ELR (cell line): ENCODE measurements around the gene AP3B2.

Source experiments
- DNase-seq: peaks from one replicate; pipeline ENCODE4 v3.0.0-alpha.2; 2015; ENCODE audit warnings: low read depth

Gene AP3B2

GRCh38 chr15:82692171-82692570, 17.5 kb downstream of the AP3B2 start:
- no peak for DNase-seq

DNA sequence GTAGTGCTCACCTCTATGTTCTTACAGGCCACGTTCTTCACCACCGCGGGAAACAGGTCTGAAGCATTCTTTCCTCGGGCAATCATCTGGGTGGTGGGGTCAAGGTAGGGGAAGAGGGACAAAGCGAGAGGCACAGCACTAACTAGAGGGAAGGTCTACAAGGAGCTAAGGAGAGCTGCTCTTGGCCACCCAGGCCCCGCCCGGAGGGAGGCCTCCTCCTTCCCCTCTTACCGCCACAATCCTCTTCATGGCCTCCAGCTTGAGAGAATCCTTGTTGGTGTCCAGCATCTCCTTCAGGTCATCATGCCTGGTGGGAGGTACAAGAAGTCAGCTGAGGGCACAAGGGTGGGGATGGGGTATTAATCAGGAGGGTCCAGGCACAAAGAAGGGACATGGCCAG, 20.5 kb downstream of the AP3B2 start:
- DNase-seq = no peak

DNA sequence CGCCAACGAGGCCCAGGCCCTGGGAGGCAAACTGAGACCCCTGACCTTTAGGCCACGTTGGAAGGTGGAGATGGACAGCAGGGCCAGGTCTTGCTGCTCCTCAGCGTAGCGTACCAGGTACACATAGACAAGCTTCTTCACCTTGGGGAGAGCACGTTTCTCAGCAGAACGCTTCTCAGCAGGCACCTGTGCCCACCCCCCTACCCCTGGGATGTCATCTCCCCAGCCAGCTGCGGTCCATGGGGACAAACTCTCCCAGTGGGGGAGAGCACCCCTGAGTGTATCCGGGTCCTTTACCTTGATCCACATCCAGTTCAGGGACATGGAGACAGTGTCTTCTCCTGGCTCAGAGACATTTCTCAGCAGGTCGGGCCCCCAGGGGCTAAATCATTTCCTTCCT, 21.0 kb downstream of the AP3B2 start:
- no peak for DNase-seq

GRCh38 chr15:82681371-82681770, 28.3 kb downstream of the AP3B2 start:
- DNase-seq = no peak

GRCh38 chr15:82680200-82681102, 29.2 kb downstream of the AP3B2 start:
- no peak for DNase-seq

GRCh38 chr15:82679626-82680199, 30.0 kb downstream of the AP3B2 start:
- DNase-seq = no peak

DNA sequence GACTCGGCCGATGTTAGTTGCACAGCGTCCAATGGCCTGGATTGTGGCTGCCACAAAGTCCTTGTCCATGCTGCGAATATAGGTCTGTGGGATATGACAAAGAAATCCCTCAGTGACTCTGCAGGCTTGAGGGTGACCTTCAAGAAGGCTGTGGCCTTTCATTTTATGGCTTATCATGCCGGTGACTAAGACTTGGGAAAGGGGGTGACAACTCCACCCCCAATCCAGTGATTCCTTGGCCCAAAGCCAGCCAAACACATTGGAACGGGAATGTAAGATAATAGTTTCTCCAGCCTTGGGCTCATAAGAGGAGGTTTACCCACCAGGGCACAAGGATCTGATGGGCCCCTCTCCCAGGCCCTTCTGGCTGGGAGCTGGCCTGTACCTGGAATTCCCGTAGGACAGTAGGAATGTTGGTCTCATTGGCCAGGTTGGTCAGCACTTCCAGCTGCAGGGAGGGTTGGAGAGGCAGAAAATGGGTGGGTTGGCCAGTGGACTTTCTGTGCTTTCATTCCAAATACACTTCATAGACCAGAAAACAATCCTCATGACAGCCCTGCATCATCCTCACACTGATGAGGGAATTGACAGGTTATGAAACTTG, 31.9 kb downstream of the AP3B2 start:
- no peak for DNase-seq

- no peak for DNase-seq
Observed at GRCh38 chr15:82674873-82675272, 34.8 kb downstream of the AP3B2 start.

DNA sequence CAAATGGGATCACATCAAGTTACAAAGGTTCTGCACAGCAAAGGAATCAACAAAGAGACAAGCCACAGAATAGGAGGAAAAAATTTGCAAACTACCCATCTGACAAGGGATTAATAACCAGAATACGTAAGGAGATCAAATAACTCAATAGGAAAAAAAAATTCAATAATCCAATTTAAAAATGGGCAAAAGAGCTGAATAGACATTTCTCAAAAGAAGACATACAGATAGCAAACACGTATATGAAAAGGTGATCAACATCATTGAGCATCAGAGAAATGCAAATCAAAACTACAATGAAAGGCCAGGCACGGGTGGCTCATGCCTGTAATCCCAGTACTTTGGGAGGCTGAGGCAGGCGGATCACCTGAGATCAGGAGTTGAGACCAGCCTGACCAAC, 39.0 kb downstream of the AP3B2 start:
- DNase-seq = no peak

DNA sequence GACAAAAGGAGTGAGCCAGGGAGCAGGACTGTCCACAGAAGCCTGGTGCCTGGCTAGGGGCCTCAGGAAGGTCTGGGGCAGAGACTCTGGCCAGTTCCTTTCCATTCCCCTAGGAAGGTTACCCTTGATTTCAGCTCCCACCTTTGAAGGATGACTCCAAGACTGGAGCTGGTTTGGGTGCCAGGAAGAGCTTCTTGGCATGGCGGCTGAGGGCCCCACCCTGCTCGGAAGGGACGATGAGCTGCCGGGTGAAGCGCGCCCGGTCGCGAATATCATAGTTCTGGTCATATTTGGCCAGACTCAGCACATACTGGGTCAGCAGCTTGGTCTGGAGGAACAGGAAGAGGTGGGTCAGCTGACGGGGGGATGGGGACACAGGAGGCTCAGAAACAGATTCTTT, 43.1 kb downstream of the AP3B2 start:
- no peak for DNase-seq

- DNase-seq = no peak
Observed at GRCh38 chr15:82664021-82664420, 45.7 kb downstream of the AP3B2 start.

GRCh38 chr15:82663186-82663600, 46.5 kb downstream of the AP3B2 start:
- DNase-seq = peak; percentile 52

DNA sequence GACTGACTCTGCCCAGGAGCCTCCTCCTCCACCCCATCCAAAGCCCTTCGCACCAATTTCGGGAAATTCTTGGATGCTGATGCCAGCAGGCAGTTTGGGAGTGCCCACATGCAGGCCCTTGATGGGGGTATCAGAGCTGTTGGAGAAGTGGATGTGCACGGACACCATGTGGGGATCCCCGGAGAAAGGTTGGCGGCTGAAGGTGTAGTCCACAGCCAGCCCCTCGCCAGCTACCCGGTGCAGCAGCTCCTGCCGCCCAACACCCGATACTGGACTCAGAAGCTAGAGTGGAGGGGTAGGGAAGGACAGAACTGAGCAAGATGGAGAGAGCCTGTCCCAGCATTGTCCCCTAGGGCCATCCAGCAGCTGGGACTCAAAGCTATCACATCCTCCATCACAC, 47.0 kb downstream of the AP3B2 start:
- no peak for DNase-seq

- no peak for DNase-seq
Observed at GRCh38 chr15:82660378-82660777, 49.3 kb downstream of the AP3B2 start.

- DNase-seq = no peak
Observed at GRCh38 chr15:82656641-82657266, 52.9 kb downstream of the AP3B2 start.

GRCh38 chr15:82655606-82656005, 54.1 kb downstream of the AP3B2 start:
- DNase-seq = no peak

- no peak for DNase-seq
Observed at GRCh38 chr15:82653483-82654168, 56.0 kb downstream of the AP3B2 start.

DNA sequence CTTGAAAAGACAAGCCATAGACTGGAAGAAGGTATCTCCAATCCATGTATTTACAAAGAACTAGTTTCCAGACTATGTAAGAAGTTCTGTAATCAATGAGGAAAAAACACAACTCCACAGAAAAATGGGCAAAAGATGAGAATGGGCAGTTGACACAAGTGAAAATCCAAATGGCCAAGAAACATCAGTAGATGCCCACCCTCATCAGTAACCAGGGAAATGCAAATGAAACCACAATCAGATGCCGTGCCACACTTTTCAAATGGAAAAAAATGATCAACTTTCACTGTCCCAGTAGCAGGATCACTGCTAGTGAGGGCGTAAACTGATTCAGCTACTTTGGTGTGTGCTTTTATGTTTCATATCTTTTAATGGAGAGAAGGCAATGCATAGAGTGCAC, 58.0 kb downstream of the AP3B2 start:
- no peak for DNase-seq

DNA sequence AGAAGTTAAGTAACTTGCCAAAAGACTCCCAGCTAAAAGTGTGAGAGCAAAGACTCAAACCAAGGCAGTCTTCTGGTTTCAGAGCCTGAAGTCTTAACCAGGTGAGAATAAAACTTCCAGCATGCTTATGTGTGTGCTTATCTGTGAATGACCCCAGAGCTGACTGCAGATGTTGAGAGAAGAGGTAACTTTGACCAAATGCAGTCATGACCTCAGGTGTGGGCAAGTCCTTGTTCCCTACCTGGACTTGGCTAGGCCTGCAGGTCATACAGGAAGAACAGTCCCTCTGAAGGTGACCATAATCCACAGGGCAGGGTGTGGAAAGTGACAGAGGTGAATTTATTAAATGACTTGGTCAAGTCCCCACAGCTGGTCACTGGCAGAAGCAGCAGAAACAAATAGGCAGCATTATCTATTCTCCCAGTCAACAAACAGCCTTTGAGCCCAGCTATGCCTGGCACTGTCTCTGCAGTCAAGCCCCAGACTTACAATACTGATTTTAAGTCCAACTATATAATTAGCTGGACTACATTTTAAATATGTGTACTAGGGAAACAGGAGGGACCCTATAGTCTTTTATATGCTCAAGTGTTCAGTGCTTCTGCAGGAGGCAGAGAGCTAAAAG, 59.5 kb downstream of the AP3B2 start:
- no peak for DNase-seq

DNA sequence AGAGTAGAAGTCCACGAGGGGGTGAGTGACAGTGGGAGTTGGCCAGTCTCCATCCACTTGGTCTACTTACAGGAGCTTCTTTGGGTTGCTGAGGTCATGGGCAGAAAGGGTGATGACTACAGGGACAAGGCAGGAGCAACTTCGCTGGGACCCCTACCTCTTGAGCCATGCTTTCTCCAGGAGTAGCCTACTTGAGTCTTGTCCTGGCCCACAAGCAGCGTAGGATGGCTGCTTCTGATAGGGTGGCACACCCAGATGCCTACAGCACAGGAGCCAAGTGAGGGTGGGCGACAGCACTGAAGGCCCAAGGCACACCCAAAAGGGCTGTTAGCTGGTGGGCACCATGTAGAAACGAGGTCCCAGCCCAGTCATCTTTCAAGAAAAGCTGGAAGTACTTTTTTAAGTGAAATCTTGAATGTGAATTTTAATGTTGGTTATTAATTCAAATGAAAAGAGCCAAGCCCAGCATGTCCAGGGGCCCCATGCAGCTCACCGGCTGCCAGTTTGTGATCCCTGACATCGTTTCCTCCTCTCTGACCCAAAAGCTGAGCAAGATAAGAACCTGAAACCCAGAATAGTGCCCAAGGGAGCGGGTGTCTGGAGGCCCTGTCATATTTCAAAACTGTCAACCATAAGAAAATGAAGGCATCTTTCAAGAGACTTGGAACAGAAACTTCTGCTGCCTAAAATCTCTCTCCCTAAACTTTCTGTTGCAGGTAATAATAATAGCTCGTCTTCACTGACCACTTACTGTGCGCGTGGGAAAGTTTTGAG, 60.3 kb downstream of the AP3B2 start:
- DNase-seq = no peak
